HG02588 (cell line): ENCODE data around the gene PHYHIPL.

ENCODE experiments used
- ATAC-seq: cut with Tn5 transposase; IDR thresholded peaks from one replicate; pipeline ENCODE4 v1.9.1; 2021; ENCODE audit warnings: mild to moderate bottlenecking, moderate library complexity; ENCODE audit not compliant: unreplicated experiment

The PHYHIPL gene

GRCh38 chr10:59176241-59177030, at the start of gene PHYHIPL:
TSS of gene PHYHIPL (plus strand) at chr10:59176643. CDS start at chr10:59176854, 211 bp downstream.
- ATAC-seq = no peak

GRCh38 chr10:59126991-59127390, 49.5 kb upstream of the PHYHIPL start:
- ATAC-seq = no peak

- no peak for ATAC-seq
Observed at GRCh38 chr10:59127991-59128390, 48.5 kb upstream of the PHYHIPL start.

- ATAC-seq = no peak
Observed at GRCh38 chr10:59129867-59130266, 46.6 kb upstream of the PHYHIPL start.

GRCh38 chr10:59131666-59132065, 44.8 kb upstream of the PHYHIPL start:
- ATAC-seq = no peak

GRCh38 chr10:59133841-59134593, 42.4 kb upstream of the PHYHIPL start:
- ATAC-seq = no peak

- no peak for ATAC-seq
Observed at GRCh38 chr10:59134785-59135184, 41.7 kb upstream of the PHYHIPL start.

GRCh38 chr10:59135275-59135674, 41.2 kb upstream of the PHYHIPL start:
- ATAC-seq = no peak

GRCh38 chr10:59138052-59138451, 38.4 kb upstream of the PHYHIPL start:
- ATAC-seq = no peak

GRCh38 chr10:59143544-59143943, 32.9 kb upstream of the PHYHIPL start:
- no peak for ATAC-seq

- no peak for ATAC-seq
Observed at GRCh38 chr10:59148701-59149100, 27.7 kb upstream of the PHYHIPL start.

- no peak for ATAC-seq
Observed at GRCh38 chr10:59155556-59155955, 20.9 kb upstream of the PHYHIPL start.

- ATAC-seq = no peak
Observed at GRCh38 chr10:59167512-59167911, 8.9 kb upstream of the PHYHIPL start.

GRCh38 chr10:59172567-59172966, 3.9 kb upstream of the PHYHIPL start:
- no peak for ATAC-seq

- ATAC-seq = no peak
Observed at GRCh38 chr10:59173414-59173813, 3.0 kb upstream of the PHYHIPL start.

GRCh38 chr10:59175538-59176240, 754 bp upstream of the PHYHIPL start:
- no peak for ATAC-seq

GRCh38 chr10:59177031-59177797, 771 bp downstream of the PHYHIPL start:
- no peak for ATAC-seq

GRCh38 chr10:59177836-59178235, 1.4 kb downstream of the PHYHIPL start:
- ATAC-seq = no peak

GRCh38 chr10:59179068-59179467, 2.6 kb downstream of the PHYHIPL start:
- no peak for ATAC-seq

- ATAC-seq = no peak
Observed at GRCh38 chr10:59180689-59181270, 4.3 kb downstream of the PHYHIPL start.
